ENCODE data around the gene CLNK.

GRCh38 chr4:10571909-10572308 is 112.7 kb downstream of the CLNK start:
- TF ChIP-seq, protein P1, sequence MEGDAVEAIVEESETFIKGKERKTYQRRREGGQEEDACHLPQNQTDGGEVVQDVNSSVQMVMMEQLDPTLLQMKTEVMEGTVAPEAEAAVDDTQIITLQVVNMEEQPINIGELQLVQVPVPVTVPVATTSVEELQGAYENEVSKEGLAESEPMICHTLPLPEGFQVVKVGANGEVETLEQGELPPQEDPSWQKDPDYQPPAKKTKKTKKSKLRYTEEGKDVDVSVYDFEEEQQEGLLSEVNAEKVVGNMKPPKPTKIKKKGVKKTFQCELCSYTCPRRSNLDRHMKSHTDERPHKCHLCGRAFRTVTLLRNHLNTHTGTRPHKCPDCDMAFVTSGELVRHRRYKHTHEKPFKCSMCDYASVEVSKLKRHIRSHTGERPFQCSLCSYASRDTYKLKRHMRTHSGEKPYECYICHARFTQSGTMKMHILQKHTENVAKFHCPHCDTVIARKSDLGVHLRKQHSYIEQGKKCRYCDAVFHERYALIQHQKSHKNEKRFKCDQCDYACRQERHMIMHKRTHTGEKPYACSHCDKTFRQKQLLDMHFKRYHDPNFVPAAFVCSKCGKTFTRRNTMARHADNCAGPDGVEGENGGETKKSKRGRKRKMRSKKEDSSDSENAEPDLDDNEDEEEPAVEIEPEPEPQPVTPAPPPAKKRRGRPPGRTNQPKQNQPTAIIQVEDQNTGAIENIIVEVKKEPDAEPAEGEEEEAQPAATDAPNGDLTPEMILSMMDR (IDR thresholded peaks at IDR 0.05): no peak
- TF ChIP-seq POLR2A (IDR thresholded peaks at IDR 0.05) (no peak), POLR2AphosphoS5 (IDR thresholded peaks at IDR 0.05; ENCODE audit: insufficient read depth in 1 of 2, low read depth in 1 of 2) (no peak)
